NCI-H524 treated with DMSO at 0.1 percent for 48 hours (cell line): ENCODE measurements around the gene GTF2H2.
"Not testable (repeated sequence)": the region's sequence is repeated elsewhere in the genome, so short reads cannot be mapped to it uniquely, and the experiment has no call there.

Source experiments
- DNase-seq: peaks from one replicate; lab custom pipeline; 2025; lab: John Stamatoyannopoulos, UW

GTF2H2 gene

DNA sequence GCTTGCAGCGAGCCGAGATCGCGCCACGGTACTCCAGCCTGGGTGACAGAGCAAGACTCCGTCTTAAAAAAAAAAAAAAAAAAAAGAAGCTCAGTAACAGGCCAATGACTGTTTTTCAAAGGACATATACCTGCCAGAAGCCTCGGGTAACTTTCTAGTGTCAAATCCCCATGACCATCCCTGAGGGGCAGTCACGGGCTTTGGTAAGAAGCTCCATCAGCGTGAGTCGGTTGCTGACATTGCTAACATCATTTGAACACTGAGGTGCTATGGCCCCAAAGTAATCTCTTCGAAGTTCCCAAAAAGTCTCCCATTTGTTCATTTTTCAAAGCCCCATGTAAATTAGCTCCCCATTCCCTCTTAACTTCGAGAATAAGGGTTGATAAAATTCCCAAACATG is 53.9 kb downstream of the GTF2H2 start:
- no peak for DNase-seq

DNA sequence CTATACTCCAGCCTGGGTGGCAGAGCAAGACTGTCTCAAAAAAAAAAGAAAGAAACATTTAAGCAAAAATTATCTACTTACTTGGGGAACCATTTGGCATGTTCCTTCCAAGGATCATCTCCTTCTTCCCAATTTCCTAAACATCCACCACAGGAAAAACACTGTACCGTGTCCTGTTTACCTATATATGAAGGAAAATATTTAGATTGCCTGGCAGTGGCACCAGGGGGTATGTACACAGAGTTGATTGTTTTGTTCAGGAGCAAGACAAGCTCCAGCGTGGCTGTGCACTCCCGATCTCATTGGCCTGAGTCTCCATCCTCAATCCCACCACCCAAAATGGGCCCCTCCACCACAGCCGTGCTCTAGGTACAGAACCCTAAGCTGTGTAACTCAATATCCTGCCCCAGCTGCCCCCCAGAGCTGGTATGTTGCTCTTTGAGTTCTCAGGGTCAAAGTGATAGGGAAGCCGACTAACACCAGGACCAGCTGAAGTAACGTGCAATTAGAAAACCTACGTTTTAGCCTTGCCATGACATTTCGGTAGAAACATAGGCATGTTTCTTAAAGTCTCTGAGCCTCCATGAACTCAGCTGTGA is 56.2 kb downstream of the GTF2H2 start:
- no peak for DNase-seq

DNA sequence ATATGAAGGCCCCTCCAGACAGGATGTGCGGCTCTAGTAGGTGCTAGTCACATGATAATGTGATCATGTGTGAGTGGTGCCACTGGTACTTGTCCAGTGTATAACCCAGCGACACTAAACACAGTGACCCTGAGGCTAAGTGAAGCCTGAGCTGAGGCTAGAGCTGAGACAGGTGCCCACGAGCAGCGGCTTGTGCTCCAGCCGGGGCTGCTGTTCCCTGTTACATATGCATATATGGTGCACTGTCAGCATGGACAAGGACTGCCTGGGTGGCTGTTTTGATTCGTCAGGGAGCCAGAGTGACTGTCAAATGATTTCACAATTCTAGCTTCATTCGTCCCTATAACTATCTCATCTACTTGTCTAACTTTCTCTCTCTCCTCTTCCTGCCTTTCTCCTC is 60.5 kb downstream of the GTF2H2 start:
- not testable (repeated sequence) for DNase-seq
